Measurements from ENCODE around the gene ALOX12B.
"Not testable (repeated sequence)": the region's sequence is repeated elsewhere in the genome, so short reads cannot be mapped to it uniquely, and the experiment has no call there.

ALOX12B gene

DNA sequence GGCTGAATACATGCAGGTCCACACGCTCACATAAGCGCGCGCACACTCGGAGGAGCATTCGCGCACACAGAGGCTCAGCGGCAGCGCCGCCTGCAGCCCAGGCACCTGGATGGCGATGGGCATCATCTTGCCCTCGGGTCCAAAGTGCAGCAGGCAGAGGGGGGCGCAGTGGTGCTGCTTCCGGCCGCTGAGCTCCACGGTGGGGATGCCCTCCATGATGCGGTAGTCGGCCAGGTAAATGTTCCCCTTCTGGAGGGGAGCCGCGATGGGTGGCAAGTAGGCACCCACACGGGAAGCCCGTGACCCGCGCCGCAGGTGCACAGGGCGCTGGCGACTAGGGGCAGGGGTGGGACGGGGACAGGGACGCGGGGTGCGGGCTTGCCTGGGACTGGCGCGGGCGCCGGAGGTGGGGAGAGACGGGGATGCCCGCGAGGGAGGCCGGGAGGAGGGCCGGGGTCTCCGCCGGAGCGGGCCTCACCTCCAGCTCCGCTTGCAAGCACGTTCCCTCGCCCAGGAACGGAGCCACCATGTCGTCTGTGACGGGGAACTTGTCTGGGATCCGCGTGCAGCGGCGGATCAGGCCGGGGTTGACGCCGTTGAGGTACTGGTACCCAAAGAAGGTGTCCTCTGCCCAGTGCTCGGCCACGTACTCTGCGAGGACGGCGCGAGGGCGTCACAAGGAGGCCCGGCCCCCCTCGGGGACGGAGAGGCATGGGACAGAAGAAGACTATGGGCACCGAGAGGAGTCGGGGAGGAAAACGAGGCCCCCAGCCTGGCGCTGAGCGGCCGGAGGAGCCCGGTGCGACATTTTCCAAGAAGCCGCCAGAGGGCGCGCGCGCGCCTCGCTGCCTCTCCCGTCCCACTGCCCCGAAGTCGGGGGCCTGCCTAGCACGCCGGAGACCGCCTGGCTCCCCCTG lies 8.0 kb downstream of the ALOX12B start:
- no peaks in the 10 kb centered on the region for H3K36me3 ChIP-seq (ENCODE audit: insufficient read depth)
- no peak overlapping the region; the same call in 1 of the 2 replicates for H2AFZ ChIP-seq (ENCODE audit: low read depth)
- no peaks in the 10 kb centered on the region for H3K4me1 ChIP-seq (ENCODE audit: low read depth, poor library complexity, severe bottlenecking)
- no peaks in the 10 kb centered on the region for H3K27me3 ChIP-seq (ENCODE audit: insufficient read depth, low read depth)
- no peaks in the 10 kb centered on the region for H3K79me2 ChIP-seq (ENCODE audit: insufficient read depth, low read depth)
- TF ChIP-seq, protein P1, sequence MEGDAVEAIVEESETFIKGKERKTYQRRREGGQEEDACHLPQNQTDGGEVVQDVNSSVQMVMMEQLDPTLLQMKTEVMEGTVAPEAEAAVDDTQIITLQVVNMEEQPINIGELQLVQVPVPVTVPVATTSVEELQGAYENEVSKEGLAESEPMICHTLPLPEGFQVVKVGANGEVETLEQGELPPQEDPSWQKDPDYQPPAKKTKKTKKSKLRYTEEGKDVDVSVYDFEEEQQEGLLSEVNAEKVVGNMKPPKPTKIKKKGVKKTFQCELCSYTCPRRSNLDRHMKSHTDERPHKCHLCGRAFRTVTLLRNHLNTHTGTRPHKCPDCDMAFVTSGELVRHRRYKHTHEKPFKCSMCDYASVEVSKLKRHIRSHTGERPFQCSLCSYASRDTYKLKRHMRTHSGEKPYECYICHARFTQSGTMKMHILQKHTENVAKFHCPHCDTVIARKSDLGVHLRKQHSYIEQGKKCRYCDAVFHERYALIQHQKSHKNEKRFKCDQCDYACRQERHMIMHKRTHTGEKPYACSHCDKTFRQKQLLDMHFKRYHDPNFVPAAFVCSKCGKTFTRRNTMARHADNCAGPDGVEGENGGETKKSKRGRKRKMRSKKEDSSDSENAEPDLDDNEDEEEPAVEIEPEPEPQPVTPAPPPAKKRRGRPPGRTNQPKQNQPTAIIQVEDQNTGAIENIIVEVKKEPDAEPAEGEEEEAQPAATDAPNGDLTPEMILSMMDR (conservative IDR thresholded peaks at IDR 0.05; ENCODE audit: low read depth, low read length): peak; percentile 40; the same call in 1 of the 2 replicates
- H3K27ac ChIP-seq: no peak overlapping the region
- no peaks in the 10 kb centered on the region for H4K20me1 ChIP-seq (ENCODE audit: insufficient read depth)
- H3K4me2 ChIP-seq: no peak overlapping the region
- no peak overlapping the region for H3K4me3 ChIP-seq (IDR thresholded peaks at IDR 0.05; ENCODE audit: insufficient read depth, low read depth, low read length)
- no peak overlapping the region for H3K9ac ChIP-seq

DNA sequence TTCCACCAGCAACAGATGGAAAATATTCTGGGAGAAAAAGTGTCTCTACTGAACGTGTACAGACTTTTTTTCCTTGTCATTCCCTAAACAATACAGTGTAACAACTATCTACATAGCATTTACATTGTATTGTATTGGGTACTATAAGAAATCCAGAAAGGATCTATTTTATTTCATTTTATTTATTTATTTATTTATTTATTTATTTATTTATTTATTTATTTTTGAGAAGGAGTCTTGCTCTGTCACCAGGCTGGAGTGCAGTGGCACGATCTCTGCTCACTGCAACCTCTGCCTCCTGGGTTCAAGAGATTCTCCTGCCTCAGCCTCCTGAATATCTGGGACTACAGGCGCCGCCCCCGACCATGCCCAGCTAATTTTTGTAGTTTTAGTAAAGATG lies 9.6 kb downstream of the ALOX12B start:
- H2AFZ ChIP-seq (ENCODE audit: low read depth); H3K4me2 ChIP-seq; H3K27me3 ChIP-seq (ENCODE audit: insufficient read depth, low read depth); H3K79me2 ChIP-seq (ENCODE audit: insufficient read depth, low read depth); H3K4me1 ChIP-seq (ENCODE audit: low read depth, poor library complexity, severe bottlenecking); H4K20me1 ChIP-seq (ENCODE audit: insufficient read depth); H3K36me3 ChIP-seq (ENCODE audit: insufficient read depth); H3K27ac ChIP-seq; H3K9ac ChIP-seq; H3K4me3 ChIP-seq (IDR thresholded peaks at IDR 0.05; ENCODE audit: insufficient read depth, low read depth, low read length): not testable (repeated sequence)

DNA sequence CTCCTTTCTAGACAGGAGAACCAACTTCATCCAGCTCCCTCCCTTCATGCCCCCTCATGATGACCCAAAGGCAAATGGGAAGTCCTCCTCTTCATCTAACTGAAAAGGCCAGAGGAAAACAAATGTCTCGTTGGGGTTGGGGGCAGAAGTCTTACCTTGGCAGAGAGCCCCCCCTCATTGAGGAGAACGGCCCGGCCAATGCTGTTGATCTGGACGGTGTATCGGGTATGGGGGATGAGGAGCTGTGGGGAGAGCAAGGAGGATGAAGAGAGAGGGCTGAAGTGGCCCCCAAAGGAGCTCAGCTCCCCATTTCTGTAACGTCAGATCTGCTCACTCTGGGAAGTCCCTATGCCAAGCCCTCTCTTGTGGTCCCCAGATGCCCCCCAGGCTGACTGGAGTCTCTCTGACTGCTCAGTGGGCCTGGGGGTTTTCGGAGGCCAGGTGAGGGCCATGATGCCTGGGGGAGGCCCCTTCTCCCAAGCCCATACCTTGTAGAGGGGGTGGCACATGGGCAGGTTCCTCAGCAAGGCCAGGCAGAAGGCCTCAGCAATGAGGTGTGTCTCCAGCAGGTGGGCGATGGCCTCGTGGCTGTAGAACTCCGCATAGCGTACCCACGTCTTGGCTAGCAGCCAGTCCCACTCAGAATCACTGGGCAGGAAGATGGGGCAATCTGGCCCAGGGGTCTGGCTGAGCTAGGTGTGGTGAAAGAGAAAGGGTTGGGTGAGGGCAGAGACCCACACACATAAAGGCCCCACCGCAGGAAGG lies 10.8 kb downstream of the ALOX12B start:
- no peak overlapping the region for H3K9ac ChIP-seq
- no peak overlapping the region for H2AFZ ChIP-seq (ENCODE audit: low read depth)
- no peak overlapping the region for H3K27ac ChIP-seq
- TF ChIP-seq, protein P1 (conservative IDR thresholded peaks at IDR 0.05; ENCODE audit: low read depth, low read length): no peak
- H4K20me1 ChIP-seq (ENCODE audit: insufficient read depth): no peaks in the 10 kb centered on the region
- no peaks in the 10 kb centered on the region for H3K4me1 ChIP-seq (ENCODE audit: low read depth, poor library complexity, severe bottlenecking)
- no peaks in the 10 kb centered on the region for H3K27me3 ChIP-seq (ENCODE audit: insufficient read depth, low read depth)
- H3K4me2 ChIP-seq: no peak overlapping the region
- H3K79me2 ChIP-seq (ENCODE audit: insufficient read depth, low read depth): no peaks in the 10 kb centered on the region
- no peak overlapping the region for H3K4me3 ChIP-seq (IDR thresholded peaks at IDR 0.05; ENCODE audit: insufficient read depth, low read depth, low read length)
- no peaks in the 10 kb centered on the region for H3K36me3 ChIP-seq (ENCODE audit: insufficient read depth)

DNA sequence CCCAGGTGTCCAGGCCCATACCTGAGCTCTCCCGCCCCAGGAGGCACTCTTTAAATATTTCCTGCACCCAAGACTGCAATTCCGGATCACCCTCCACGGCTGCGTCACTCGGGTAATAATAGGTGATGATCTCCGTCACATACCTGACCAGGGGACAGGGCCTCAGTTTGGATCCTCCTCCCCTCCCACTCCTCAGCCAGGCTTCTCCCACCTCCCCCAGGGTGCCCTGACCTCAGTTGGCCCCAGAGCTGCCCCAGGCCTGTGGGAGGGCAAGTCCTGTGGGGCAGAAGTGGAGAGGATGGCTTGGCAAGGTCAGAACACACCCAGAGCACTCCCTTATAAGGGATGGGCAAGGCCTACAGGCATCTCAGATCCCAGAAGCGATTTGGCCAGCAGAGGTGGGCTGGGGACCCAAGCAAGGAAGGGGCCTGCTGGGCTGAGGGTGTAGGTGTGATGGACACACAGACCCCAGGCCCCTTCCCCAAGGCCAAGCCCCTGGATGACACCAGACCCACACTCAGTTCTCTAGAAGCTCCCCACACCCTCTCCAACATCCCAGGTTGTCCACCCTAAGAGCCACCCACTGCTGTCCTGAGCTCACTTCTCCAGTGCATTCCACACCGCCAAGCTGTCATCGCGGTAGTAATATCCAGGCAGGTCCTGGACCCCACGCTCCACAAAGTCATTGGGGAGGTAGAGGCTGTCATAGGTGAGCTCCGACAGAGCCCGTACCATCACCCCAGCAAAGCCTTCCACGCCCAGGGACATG lies 11.8 kb downstream of the ALOX12B start:
- Histone ChIP-seq H2AFZ (ENCODE audit: low read depth) (no peak overlapping the region), H3K27ac (no peak overlapping the region), H4K20me1 (ENCODE audit: insufficient read depth) (no peaks in the 10 kb centered on the region), H3K4me2 (no peak overlapping the region), H3K4me1 (ENCODE audit: low read depth, poor library complexity, severe bottlenecking) (no peaks in the 10 kb centered on the region), H3K79me2 (ENCODE audit: insufficient read depth, low read depth) (no peaks in the 10 kb centered on the region), H3K27me3 (ENCODE audit: insufficient read depth, low read depth) (no peaks in the 10 kb centered on the region), H3K9ac (no peak overlapping the region), H3K4me3 (IDR thresholded peaks at IDR 0.05; ENCODE audit: insufficient read depth, low read depth, low read length) (no peak overlapping the region), H3K36me3 (ENCODE audit: insufficient read depth) (no peaks in the 10 kb centered on the region)
- TF ChIP-seq, protein P1 (conservative IDR thresholded peaks at IDR 0.05; ENCODE audit: low read depth, low read length): no peak

Measured in KMS-11 (cell line).